Astrocyte (in vitro differentiated cells and primary cell): ENCODE results near the gene C11orf24.

ENCODE experiments used
- EZH2 ChIP-seq: IDR thresholded peaks from 2 replicates; pipeline ENCODE4 v1.6.1; 2012; ENCODE audit warnings: mild to moderate bottlenecking, low read length, inconsistent platforms; ENCODE audit not compliant: insufficient read depth
- TF ChIP-seq, protein P1 (sequence below): IDR thresholded peaks from 2 replicates; pipeline ENCODE4 v1.5.1; 2011; ENCODE audit warnings: low read depth, mild to moderate bottlenecking, inconsistent platforms, low read length, moderate library complexity; ENCODE audit not compliant: insufficient read depth

DNA sequence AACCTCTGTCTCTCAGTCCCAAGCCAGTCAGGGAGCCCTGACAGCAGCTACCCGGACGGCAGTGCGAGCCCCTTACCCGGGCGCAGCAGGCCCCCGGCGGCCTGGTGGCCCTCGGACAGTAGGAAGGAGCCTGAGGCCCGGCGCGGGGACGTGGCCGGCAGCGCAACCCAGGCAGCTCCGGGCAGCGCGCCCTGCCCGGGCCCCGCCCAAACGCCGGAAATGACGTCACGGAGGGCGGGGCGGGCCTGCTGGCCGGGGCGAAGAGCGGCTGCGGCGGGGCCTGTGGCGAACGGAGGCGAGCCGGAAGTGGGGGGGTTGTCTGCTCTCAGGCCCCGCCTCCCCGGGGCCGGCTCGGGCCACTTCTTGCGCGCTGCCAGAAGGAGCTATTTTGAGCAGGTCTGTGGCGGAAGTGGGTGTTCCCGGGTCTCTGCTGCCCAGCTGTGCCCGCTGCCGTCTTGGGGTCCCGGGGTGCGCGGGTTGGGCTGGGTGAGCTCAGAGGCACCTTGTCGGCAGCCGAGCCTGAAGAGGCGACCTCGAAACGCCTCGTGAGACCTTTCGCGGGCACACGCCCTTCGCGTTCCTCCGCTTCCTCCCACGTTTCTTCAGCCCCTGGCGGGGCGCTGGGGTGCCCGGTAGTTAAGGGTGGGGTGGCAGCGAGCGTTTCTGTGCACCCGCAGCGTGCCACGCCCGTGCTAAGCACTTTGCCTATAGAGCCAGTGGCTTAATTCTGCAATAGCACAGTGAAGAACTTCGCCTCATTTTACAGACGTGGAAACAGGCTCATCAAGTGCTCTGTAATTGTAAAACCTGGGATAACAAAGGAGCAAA, at the start of gene C11orf24:
- TF ChIP-seq EZH2, result no peak
- TF ChIP-seq, protein P1, sequence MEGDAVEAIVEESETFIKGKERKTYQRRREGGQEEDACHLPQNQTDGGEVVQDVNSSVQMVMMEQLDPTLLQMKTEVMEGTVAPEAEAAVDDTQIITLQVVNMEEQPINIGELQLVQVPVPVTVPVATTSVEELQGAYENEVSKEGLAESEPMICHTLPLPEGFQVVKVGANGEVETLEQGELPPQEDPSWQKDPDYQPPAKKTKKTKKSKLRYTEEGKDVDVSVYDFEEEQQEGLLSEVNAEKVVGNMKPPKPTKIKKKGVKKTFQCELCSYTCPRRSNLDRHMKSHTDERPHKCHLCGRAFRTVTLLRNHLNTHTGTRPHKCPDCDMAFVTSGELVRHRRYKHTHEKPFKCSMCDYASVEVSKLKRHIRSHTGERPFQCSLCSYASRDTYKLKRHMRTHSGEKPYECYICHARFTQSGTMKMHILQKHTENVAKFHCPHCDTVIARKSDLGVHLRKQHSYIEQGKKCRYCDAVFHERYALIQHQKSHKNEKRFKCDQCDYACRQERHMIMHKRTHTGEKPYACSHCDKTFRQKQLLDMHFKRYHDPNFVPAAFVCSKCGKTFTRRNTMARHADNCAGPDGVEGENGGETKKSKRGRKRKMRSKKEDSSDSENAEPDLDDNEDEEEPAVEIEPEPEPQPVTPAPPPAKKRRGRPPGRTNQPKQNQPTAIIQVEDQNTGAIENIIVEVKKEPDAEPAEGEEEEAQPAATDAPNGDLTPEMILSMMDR, result no peak
